ENCODE results near the gene ADCY3. TPM values are rescaled to one million over a fixed set of nuclear protein-coding genes. Genes with fewer than 3 reads are reported as not detected.

ADCY3 gene
- total and polyA plus RNA-seq, 2 of the 13 experiments (the other 11 are each of a cell fraction or from before 2014, with no cell fraction given) = 0.11 to 0.61 TPM

DNA sequence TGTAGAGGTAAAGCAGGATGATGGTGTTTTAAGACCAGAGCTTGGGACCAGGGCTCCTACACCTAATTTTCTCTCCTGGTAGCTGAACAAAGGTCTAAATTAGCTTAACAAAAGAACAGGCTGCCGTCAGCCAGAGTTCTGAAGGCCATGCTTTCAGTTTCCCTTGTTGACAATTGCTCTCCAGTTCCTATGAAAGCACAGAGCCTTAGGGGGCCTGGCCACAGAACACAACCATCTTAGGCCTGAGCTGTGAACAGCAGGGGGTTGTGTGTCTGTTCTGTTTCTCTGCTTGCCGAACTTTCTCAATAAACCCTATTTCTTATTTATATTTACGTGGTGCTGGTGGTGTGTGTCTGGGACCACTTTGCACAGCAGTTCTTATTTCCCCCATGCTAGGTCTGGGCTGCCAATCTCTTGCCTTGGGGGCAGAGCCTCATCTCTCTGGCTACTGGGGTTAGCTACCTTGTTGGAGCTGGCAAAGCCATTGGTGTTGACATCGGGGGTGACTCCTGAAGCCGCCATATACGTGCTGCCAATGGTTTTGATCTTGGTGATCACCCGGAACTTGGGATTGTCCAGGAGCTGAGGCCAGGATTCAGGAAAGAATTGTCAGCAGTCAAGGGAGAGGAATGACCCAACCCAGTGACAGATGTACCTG is 97.9 kb downstream of the ADCY3 start (continued):
- TF ChIP-seq REPIN1 (CRISPR knock-in tag; IDR thresholded peaks at IDR 0.05; ENCODE audit: borderline replicate concordance, low read depth) (no peak), MAF1 (CRISPR knock-in tag; IDR thresholded peaks at IDR 0.05; ENCODE audit: borderline replicate concordance) (no peak), STAG1 (CRISPR knock-in tag; IDR thresholded peaks at IDR 0.05) (no peak), KDM6A (CRISPR knock-in tag; IDR thresholded peaks at IDR 0.05; ENCODE audit: low read depth) (no peak), NCOA2 (CRISPR knock-in tag; IDR thresholded peaks at IDR 0.05) (no peak), MEF2D (CRISPR knock-in tag; IDR thresholded peaks at IDR 0.05) (no peak), THYN1 (CRISPR knock-in tag; IDR thresholded peaks at IDR 0.05; ENCODE audit: borderline replicate concordance, low read depth) (no peak), ZNF569 (CRISPR knock-in tag; IDR thresholded peaks at IDR 0.05; ENCODE audit: borderline replicate concordance) (no peak)
- TF ChIP-seq, protein P1, sequence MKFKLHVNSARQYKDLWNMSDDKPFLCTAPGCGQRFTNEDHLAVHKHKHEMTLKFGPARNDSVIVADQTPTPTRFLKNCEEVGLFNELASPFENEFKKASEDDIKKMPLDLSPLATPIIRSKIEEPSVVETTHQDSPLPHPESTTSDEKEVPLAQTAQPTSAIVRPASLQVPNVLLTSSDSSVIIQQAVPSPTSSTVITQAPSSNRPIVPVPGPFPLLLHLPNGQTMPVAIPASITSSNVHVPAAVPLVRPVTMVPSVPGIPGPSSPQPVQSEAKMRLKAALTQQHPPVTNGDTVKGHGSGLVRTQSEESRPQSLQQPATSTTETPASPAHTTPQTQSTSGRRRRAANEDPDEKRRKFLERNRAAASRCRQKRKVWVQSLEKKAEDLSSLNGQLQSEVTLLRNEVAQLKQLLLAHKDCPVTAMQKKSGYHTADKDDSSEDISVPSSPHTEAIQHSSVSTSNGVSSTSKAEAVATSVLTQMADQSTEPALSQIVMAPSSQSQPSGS (CRISPR knock-in tag; IDR thresholded peaks at IDR 0.05) = no peak
- TF ChIP-seq, protein P2, sequence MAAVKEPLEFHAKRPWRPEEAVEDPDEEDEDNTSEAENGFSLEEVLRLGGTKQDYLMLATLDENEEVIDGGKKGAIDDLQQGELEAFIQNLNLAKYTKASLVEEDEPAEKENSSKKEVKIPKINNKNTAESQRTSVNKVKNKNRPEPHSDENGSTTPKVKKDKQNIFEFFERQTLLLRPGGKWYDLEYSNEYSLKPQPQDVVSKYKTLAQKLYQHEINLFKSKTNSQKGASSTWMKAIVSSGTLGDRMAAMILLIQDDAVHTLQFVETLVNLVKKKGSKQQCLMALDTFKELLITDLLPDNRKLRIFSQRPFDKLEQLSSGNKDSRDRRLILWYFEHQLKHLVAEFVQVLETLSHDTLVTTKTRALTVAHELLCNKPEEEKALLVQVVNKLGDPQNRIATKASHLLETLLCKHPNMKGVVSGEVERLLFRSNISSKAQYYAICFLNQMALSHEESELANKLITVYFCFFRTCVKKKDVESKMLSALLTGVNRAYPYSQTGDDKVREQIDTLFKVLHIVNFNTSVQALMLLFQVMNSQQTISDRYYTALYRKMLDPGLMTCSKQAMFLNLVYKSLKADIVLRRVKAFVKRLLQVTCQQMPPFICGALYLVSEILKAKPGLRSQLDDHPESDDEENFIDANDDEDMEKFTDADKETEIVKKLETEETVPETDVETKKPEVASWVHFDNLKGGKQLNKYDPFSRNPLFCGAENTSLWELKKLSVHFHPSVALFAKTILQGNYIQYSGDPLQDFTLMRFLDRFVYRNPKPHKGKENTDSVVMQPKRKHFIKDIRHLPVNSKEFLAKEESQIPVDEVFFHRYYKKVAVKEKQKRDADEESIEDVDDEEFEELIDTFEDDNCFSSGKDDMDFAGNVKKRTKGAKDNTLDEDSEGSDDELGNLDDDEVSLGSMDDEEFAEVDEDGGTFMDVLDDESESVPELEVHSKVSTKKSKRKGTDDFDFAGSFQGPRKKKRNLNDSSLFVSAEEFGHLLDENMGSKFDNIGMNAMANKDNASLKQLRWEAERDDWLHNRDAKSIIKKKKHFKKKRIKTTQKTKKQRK (IDR thresholded peaks at IDR 0.05; ENCODE audit: low read length) = no peak
- TF ChIP-seq, protein P3, sequence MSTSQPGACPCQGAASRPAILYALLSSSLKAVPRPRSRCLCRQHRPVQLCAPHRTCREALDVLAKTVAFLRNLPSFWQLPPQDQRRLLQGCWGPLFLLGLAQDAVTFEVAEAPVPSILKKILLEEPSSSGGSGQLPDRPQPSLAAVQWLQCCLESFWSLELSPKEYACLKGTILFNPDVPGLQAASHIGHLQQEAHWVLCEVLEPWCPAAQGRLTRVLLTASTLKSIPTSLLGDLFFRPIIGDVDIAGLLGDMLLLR (CRISPR knock-in tag; IDR thresholded peaks at IDR 0.05) = no peak
- TF ChIP-seq, protein P4, sequence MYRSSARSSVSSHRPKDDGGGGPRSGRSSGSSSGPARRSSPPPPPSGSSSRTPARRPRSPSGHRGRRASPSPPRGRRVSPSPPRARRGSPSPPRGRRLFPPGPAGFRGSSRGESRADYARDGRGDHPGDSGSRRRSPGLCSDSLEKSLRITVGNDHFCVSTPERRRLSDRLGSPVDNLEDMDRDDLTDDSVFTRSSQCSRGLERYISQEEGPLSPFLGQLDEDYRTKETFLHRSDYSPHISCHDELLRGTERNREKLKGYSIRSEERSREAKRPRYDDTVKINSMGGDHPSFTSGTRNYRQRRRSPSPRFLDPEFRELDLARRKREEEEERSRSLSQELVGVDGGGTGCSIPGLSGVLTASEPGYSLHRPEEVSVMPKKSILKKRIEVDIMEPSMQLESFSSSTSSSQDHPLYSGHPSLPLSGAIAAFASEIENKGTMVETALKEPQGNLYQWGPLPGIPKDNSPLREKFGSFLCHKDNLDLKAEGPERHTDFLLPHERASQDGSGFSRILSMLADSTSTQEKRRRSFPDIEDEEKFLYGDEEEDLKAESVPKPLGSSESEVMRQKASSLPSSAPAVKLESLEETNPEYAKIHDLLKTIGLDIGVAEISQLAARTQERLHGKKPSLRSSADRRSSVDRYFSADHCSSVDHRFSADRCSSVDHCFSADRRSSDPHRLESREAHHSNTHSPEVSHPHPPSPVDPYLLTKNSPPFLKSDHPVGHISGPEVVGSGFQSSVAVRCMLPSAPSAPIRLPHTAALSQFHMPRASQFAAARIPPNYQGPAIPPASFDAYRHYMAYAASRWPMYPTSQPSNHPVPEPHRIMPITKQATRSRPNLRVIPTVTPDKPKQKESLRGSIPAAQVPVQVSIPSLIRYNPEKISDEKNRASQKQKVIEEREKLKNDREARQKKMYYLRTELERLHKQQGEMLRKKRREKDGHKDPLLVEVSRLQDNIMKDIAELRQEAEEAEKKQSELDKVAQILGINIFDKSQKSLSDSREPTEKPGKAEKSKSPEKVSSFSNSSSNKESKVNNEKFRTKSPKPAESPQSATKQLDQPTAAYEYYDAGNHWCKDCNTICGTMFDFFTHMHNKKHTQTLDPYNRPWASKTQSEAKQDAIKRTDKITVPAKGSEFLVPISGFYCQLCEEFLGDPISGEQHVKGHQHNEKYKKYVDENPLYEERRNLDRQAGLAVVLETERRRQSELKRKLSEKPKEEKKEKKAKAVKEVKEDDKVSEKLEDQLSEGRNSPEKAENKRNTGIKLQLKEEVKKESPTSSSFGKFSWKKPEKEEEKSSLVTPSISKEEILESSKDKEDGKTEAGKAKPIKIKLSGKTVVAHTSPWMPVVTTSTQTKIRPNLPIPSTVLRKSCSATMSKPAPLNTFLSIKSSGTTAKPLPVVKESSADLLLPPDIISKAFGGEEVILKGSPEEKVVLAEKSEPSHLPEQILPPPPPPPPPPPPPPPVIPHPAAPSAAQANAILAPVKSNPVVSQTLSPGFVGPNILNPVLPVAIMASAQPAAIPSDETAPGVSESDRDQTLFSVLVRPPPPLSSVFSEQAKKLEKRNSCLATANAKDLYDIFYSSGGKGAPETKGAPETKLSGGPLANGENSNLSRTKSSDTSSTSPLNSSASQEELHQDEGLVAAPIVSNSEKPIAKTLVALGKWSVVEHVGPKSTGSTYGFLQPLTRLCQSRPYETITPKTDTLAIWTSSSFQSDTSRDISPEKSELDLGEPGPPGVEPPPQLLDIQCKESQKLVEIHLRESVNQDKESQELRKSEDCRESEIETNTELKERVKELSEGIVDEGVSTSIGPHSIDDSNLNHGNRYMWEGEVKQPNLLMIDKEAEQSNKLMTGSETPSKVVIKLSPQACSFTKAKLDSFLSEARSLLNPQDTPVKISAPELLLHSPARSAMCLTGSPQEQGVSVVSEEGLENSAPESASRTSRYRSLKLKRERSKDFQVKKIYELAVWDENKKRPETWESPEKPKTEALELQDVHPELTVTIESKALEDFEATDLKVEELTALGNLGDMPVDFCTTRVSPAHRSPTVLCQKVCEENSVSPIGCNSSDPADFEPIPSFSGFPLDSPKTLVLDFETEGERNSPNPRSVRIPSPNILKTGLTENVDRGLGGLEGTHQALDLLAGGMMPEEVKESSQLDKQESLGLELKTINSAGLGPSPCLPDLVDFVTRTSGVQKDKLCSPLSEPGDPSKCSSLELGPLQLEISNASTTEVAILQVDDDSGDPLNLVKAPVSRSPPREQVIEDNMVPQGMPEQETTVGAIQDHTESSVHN (CRISPR knock-in tag; IDR thresholded peaks at IDR 0.05) = no peak

Data from HepG2 (cell line).